Kidney (tissue), 14 donors: ENCODE measurements around the gene TCF7L1. TPM values are rescaled to one million over a fixed set of nuclear protein-coding genes. Genes with fewer than 3 reads are reported as not detected.

Experiments used
- DNase-seq, 5 donors: peaks; one replicate each; pipeline ENCODE4 v3.0.0-alpha.2; 2013 to 2020
- FAIRE-seq: peaks from 2 replicates; lab custom pipeline; 2012; peaks lifted over from hg19 to GRCh38; lab: Jason Lieb, UNC
- H3K27ac ChIP-seq, 2 donors: one replicate each; pipeline ENCODE4 v1.7.0; 2013; ENCODE audit warnings: low read depth in 2 of 2, low read length in 2 of 2, inconsistent platforms in 1 of 2
- H3K27me3 ChIP-seq: one replicate; pipeline ENCODE4 v1.7.1; 2013; ENCODE audit warnings: low read length, inconsistent platforms; ENCODE audit not compliant: control insufficient read depth, insufficient read depth
- H3K36me3 ChIP-seq, 3 donors: one replicate each; pipeline versions ENCODE4 v1.7.0 to v1.7.1; 2013; ENCODE audit warnings: low read length in 3 of 3, control low read depth in 1 of 3, inconsistent platforms in 1 of 3; ENCODE audit not compliant: insufficient read depth in 3 of 3, control insufficient read depth in 2 of 3
- H3K4me1 ChIP-seq, 3 donors: one replicate each; pipeline versions ENCODE4 v1.7.0 to v1.7.1; 2013; ENCODE audit warnings: low read length in 3 of 3, inconsistent platforms in 1 of 3, low read depth in 1 of 3; ENCODE audit not compliant: control insufficient read depth in 2 of 3, insufficient read depth in 2 of 3
- H3K4me3 ChIP-seq, 3 donors: one replicate each; pipeline versions ENCODE4 v1.7.0 to v1.8.1; 2013; ENCODE audit warnings: low read length in 3 of 3, control low read depth in 1 of 3, inconsistent platforms in 1 of 3
- H3K9ac ChIP-seq, 3 donors: one replicate each; pipeline versions ENCODE4 v1.7.0 to v1.7.1; 2013; ENCODE audit warnings: low read length in 3 of 3, control low read depth in 1 of 3, inconsistent platforms in 1 of 3
- H3K9me3 ChIP-seq, 3 donors: one replicate each; pipeline versions ENCODE4 v1.7.0 to v1.7.1; 2013; ENCODE audit warnings: low read length in 3 of 3, control low read depth in 1 of 3, inconsistent platforms in 1 of 3; ENCODE audit not compliant: control insufficient read depth in 2 of 3, insufficient read depth in 1 of 3
- CTCF ChIP-seq: IDR thresholded peaks from 3 replicates; pipeline ENCODE4 v1.5.1; 2012; ENCODE audit warnings: mild to moderate bottlenecking, moderate library complexity, borderline replicate concordance; ENCODE audit not compliant: insufficient read depth; ENCODE audit errors: extremely low read depth
- intact Hi-C: fragments of 100-400 bp; cut with DNase I; formaldehyde crosslinking; loops from one replicate; pipeline ENCODE4 v1.11.1; 2022
- polyA plus RNA-seq: library from polyadenylated mRNA; stranded (reverse); fragments of 350-450 nt; fragmentation: Illumina TruSeq; extraction: RNeasy Lipid Tissue Mini Kit (QIAGEN cat#74804); gene quantifications from one replicate; pipeline ENCODE4 v1.2.3, GENCODE V29; 2014; ENCODE audit warnings: low read depth, low replicate concordance; ENCODE audit not compliant: insufficient read depth
- total RNA-seq: library from RNA; stranded (reverse); fragmentation: NEBNext Ultra II Directional; extraction: Animal tissue kit (Norgen Biotek cat#: 25700); gene quantifications from one replicate; pipeline ENCODE4 v1.2.1, GENCODE V29; 2021
- donor health status: control.
- donor health status: control.
- donor health status: control.
- donor health status: control.
- donor health status: control.
- donor health status: DM: yes; HTN: yes; CAD: no.
- donor health status: Normal renal cell carcinoma (clear cell type).

TCF7L1 gene
- total and polyA plus RNA-seq, 2 donors from 2014 or later: 10.2 to 12.5 TPM

GRCh38 chr2:85257970-85258605, 124.9 kb downstream of the TCF7L1 start:
- Histone ChIP-seq H3K36me3 (no peaks in the 10 kb centered on the region), H3K9me3 (no peaks in the 10 kb centered on the region), H3K4me1 (peaks cover 12 to 32% (median 18%) of the 10 kb centered on the region in 3 donors), H3K27me3 (no peaks in the 10 kb centered on the region), H3K4me3 (no peak overlapping the region), H3K27ac (peak overlapping the region; percentile 59 to 66), H3K9ac (peak overlapping the region in 1 of 3 donors; percentile 5)
- FAIRE-seq: no peak
- no peak for DNase-seq
- intact Hi-C loops: no loop called here
- no peak for TF ChIP-seq CTCF

- Histone ChIP-seq H3K4me3 (no peak overlapping the region), H3K36me3 (no peaks in the 10 kb centered on the region), H3K27me3 (no peaks in the 10 kb centered on the region), H3K9me3 (no peaks in the 10 kb centered on the region), H3K9ac (no peak overlapping the region), H3K4me1 (peaks cover 12 to 32% (median 18%) of the 10 kb centered on the region in 3 donors), H3K27ac (peak overlapping the region in 1 of 2 donors; percentile 23)
- intact Hi-C loops: no loop called here
- DNase-seq: peak in 4 of 5 donors; percentile 63 to 85 (median 75)
- FAIRE-seq: no peak
- TF ChIP-seq CTCF: no peak
Observed at GRCh38 chr2:85259101-85259590, 126.0 kb downstream of the TCF7L1 start.

- intact Hi-C loops: no loop called here
- DNase-seq (no peak), FAIRE-seq (no peak)
- Histone ChIP-seq H3K4me1 (peaks cover 10 to 26% (median 18%) of the 10 kb centered on the region in 3 donors), H3K4me3 (no peak overlapping the region), H3K9ac (no peak overlapping the region), H3K36me3 (no peaks in the 10 kb centered on the region), H3K27me3 (no peaks in the 10 kb centered on the region), H3K27ac (no peak overlapping the region), H3K9me3 (no peaks in the 10 kb centered on the region)
- TF ChIP-seq CTCF: no peak
Observed at GRCh38 chr2:85259879-85260278, 126.7 kb downstream of the TCF7L1 start.
